AG04450 (cell line): ENCODE data around the gene IL1RL2. TPM values are rescaled to one million over a fixed set of nuclear protein-coding genes. Genes with fewer than 3 reads are reported as not detected.

Experiments
- CTCF ChIA-PET: fragments of 300-600, 350-600 bp; formaldehyde crosslinking; extraction: SDS; loops from one replicate; lab custom pipeline; 2022; ENCODE audit warnings: antibody characterized with exemption, inconsistent platforms; lab: Charles Lee
- POLR2A ChIA-PET: fragments of 350-600 bp; formaldehyde crosslinking; extraction: SDS; loops from one replicate; lab custom pipeline; 2021; ENCODE audit warnings: antibody characterized with exemption, inconsistent platforms; lab: Yijun Ruan, JAX
- DNase-seq: peaks from one replicate; pipeline ENCODE4 v3.0.0-alpha.2; 2011; ENCODE audit warnings: low read depth, low spot score
- H3K27ac ChIP-seq: one replicate; pipeline ENCODE4 v1.5.1; 2012; ENCODE audit warnings: low read depth, low read length, control low read depth
- H3K27me3 ChIP-seq: one replicate; pipeline ENCODE4 v1.6.0; 2012; ENCODE audit warnings: low read length; ENCODE audit not compliant: control insufficient read depth, insufficient read depth
- H3K4me3 ChIP-seq: 2 replicates; pipeline ENCODE4 v1.5.1; 2011; ENCODE audit warnings: mild to moderate bottlenecking, low read depth, low read length, control low read depth
- H3K9me3 ChIP-seq: 2 replicates; pipeline ENCODE4 v1.5.1; 2012; ENCODE audit warnings: low read length; ENCODE audit not compliant: control insufficient read depth, insufficient read depth
- polyA plus RNA-seq: library from polyadenylated mRNA; depleted of rRNA; stranded (reverse); fragments of >200 nt; gene quantifications from 2 replicates; pipeline ENCODE4 v1.2.3, GENCODE V29; 2011
- TF ChIP-seq, protein P1 (sequence below): IDR thresholded peaks from 2 replicates; pipeline ENCODE4 v1.5.1; 2011; ENCODE audit warnings: low read depth, low read length, control low read depth, inconsistent platforms

The IL1RL2 gene
- polyA plus RNA-seq, 1 experiment: 0.72 TPM

DNA sequence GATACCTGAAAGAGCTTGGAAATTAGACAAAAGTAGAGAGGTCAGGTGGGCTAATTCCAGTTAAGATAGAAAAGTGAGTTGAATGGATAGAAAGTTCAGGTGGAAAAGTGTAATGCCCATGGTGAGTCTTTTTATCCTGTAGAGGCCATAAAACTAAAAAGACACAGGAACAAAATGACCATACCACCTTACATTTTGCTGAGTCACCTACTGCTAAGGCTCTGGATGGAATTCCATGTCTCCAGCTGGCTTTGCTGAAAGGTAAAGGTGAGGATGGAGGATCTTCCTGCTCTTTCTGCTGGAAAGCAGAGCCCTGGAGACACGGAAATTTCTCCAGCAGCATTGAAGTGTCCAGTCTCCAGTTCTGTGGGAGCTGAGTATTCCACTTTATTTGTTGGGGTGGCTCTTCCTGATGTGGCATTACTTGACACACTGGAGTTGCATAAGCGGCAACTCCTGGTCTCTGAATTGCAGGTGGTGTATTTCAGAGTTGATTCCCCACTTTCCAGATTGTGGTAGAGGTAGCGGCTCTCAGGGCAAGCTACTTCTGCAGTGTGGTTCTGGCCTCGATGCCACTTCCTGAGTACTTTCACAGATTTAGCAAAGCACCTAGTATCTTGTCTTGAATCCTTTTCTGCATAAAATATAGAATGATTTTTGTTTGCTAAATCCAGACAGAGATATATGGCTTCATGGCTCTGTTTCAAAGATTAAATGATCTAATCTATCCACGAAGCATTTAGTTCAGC lies 10.7 kb downstream of the IL1RL2 start:
- Histone ChIP-seq H3K27me3 (no peaks in the 10 kb centered on the region), H3K4me3 (no peak overlapping the region), H3K9me3 (no peaks in the 10 kb centered on the region), H3K27ac (no peak overlapping the region)
- ChIA-PET CTCF (interaction anchor here (0.9 kb wide), 1 partner anchor 43 kb away, joined by 3 read pairs; no protein-coding TSS in a partner anchor), POLR2A (no interaction called here)
- TF ChIP-seq, protein P1, sequence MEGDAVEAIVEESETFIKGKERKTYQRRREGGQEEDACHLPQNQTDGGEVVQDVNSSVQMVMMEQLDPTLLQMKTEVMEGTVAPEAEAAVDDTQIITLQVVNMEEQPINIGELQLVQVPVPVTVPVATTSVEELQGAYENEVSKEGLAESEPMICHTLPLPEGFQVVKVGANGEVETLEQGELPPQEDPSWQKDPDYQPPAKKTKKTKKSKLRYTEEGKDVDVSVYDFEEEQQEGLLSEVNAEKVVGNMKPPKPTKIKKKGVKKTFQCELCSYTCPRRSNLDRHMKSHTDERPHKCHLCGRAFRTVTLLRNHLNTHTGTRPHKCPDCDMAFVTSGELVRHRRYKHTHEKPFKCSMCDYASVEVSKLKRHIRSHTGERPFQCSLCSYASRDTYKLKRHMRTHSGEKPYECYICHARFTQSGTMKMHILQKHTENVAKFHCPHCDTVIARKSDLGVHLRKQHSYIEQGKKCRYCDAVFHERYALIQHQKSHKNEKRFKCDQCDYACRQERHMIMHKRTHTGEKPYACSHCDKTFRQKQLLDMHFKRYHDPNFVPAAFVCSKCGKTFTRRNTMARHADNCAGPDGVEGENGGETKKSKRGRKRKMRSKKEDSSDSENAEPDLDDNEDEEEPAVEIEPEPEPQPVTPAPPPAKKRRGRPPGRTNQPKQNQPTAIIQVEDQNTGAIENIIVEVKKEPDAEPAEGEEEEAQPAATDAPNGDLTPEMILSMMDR: no peak
- no peak for DNase-seq

GRCh38 chr2:102200539-102200938 lies 13.7 kb downstream of the IL1RL2 start:
- CTCF ChIA-PET: interaction anchor here (0.8 to 1.1 kb wide), 3 partner anchors 16 to 40 kb away, joined by 3 to 6 read pairs (median 3); no protein-coding TSS in a partner anchor
- H3K9me3 ChIP-seq: no peaks in the 10 kb centered on the region
- H3K27ac ChIP-seq: no peak overlapping the region
- POLR2A ChIA-PET: no interaction called here
- no peak overlapping the region for H3K4me3 ChIP-seq
- no peaks in the 10 kb centered on the region for H3K27me3 ChIP-seq
- TF ChIP-seq, protein P1: no peak
- DNase-seq: no peak

DNA sequence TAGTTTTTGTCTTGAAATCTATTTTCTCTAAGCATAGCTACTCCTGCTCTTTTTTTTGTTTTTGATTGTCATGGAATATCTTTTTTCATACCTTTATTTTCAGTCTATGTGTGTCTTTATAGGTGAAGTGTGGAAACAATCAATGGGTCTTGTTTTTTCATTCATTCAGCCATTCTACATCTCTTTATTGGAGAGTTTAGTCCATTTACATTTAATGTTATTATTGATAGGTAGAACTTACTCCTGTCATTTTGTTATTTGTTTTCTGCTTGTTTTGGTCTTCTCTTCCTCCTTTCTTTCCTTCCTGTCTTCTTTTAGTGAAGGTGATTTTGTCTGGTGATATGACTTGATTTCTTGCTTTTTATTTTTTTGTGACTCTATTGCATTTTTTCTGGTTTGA lies 17.8 kb downstream of the IL1RL2 start:
- TF ChIP-seq, protein P1: no peak
- ChIA-PET POLR2A (no interaction called here), CTCF (interaction anchor here (1.0 kb wide), 1 partner anchor 36 kb away, joined by 4 read pairs; no protein-coding TSS in a partner anchor)
- DNase-seq: no peak
- Histone ChIP-seq H3K4me3 (no peak overlapping the region), H3K27me3 (no peaks in the 10 kb centered on the region), H3K9me3 (no peaks in the 10 kb centered on the region), H3K27ac (no peak overlapping the region)

DNA sequence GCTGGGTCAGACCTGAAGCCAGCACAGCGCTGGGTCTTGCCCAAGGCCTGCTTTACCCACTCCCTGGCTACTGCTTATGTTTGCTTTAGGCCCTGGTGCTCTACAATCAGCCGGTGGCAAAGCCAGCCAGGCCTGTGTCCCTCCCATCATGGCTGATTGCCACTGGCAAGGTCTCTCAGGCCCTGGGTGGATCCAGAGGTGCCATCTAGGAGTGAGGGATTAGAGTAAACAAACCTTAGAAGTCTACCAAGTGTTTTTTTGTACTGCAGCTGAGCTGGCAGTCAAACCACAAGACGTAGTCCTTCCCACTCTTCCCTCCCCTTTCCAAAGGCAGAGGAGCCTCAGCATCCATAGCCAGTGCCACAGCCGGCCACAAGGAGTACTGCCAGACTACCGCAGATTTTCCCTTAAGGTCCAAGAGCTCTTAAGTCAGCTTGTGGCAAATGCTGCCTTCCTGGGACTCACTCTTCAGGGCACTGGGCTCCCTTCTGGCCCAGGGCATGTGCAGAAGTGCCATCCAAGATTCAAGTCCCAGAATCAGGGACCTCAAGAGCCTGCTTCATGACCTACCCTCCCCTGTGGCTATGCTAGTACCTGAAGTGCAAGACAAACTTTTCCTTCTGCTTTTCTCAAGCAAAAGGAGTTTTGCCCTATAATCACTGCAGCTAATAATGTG lies 20.0 kb downstream of the IL1RL2 start:
- DNase-seq: no peak
- POLR2A ChIA-PET: no interaction called here

More for the DNA sequence above, 20.0 kb downstream of the IL1RL2 start:
- Histone ChIP-seq H3K9me3 (no peaks in the 10 kb centered on the region), H3K27ac (no peak overlapping the region), H3K27me3 (no peaks in the 10 kb centered on the region), H3K4me3 (no peak overlapping the region)
- CTCF ChIA-PET: no interaction called here
- TF ChIP-seq, protein P1: no peak
